Breast epithelium (tissue), 3 donors: Measurements from ENCODE around the gene PIF1.

ENCODE experiments used
- CTCF ChIP-seq, 3 donors: fragments of 450-650 bp; IDR thresholded peaks; one replicate each; pipeline ENCODE4 v1.5.1; 2016 to 2017; ENCODE audit warnings: antibody characterized with exemption in 3 of 3, mild to moderate bottlenecking in 3 of 3, moderate library complexity in 3 of 3
- POLR2A ChIP-seq: fragments of 450-650 bp; IDR thresholded peaks from one replicate; pipeline ENCODE4 v1.6.1; 2016; ENCODE audit warnings: antibody characterized with exemption, mild to moderate bottlenecking, moderate library complexity

- TF ChIP-seq CTCF (IDR thresholded peaks at IDR 0.05), result no peak
- no peak for TF ChIP-seq POLR2A
Observed at GRCh38 chr15:64847016-64847415, 21.6 kb upstream of the PIF1 start.
